H1 (cell line): ENCODE data around the gene PTPN18. TPM values are rescaled to one million over a fixed set of nuclear protein-coding genes. Genes with fewer than 3 reads are reported as not detected.
"Not testable (repeated sequence)": the region's sequence is repeated elsewhere in the genome, so short reads cannot be mapped to it uniquely, and the experiment has no call there.

Source experiments
- CTCF ChIA-PET: fragments of 300-600 bp; sonication (Branson Sonifier 250); formaldehyde crosslinking; loops from one replicate; lab custom pipeline; 2021; ENCODE audit not compliant: partially characterized antibody; lab: Charles Lee
- POLR2A ChIA-PET: fragments of 300-600 bp; sonication (Branson Sonifier 250); formaldehyde crosslinking; loops from one replicate; lab custom pipeline; 2021; ENCODE audit warnings: inconsistent platforms; ENCODE audit not compliant: partially characterized antibody; lab: Charles Lee
- DNase-seq, 2 experiments: peaks; one replicate each; pipeline versions ENCODE4 v3.0.0 to v3.0.0-alpha.2; 2010 to 2022; ENCODE audit warnings: low spot score in 2 of 2, low read depth in 1 of 2, mixed read lengths in 1 of 2
- FAIRE-seq: peaks from 2 replicates; lab custom pipeline; 2011; peaks lifted over from hg19 to GRCh38; lab: Jason Lieb, UNC
- H2AFZ ChIP-seq: 2 replicates; pipeline ENCODE4 v1.8.1; 2012; ENCODE audit warnings: low read length, inconsistent platforms
- H2AK5ac ChIP-seq: 2 replicates; pipeline ENCODE4 v1.6.1; 2013; ENCODE audit warnings: low read depth, low read length
- H2BK120ac ChIP-seq: replicated peaks from 2 replicates; pipeline ENCODE3; 2013; ENCODE audit warnings: low read depth, low read length, inconsistent platforms
- H2BK12ac ChIP-seq: 2 replicates; pipeline ENCODE4 v1.6.1; 2013; ENCODE audit warnings: low read depth, low read length
- H2BK15ac ChIP-seq: 2 replicates; pipeline ENCODE4 v1.6.1; 2013; ENCODE audit warnings: low read length
- H2BK20ac ChIP-seq: 2 replicates; pipeline ENCODE4 v1.6.1; 2013; ENCODE audit warnings: low read length
- H2BK5ac ChIP-seq: 2 replicates; pipeline ENCODE4 v1.6.1; 2013; ENCODE audit warnings: low read depth, low read length
- H3K14ac ChIP-seq: 2 replicates; pipeline ENCODE4 v1.6.1; 2013; ENCODE audit warnings: inconsistent platforms; ENCODE audit not compliant: insufficient read length
- H3K18ac ChIP-seq: 2 replicates; pipeline ENCODE4 v1.6.1; 2013; ENCODE audit warnings: low read length; ENCODE audit errors: extremely low read depth
- H3K23ac ChIP-seq: 2 replicates; pipeline ENCODE4 v1.6.1; 2013; ENCODE audit warnings: inconsistent platforms; ENCODE audit not compliant: insufficient read length
- H3K23me2 ChIP-seq: 2 replicates; pipeline ENCODE4 v1.6.1; 2013; ENCODE audit warnings: low read depth, low read length
- H3K27ac ChIP-seq: 2 replicates; pipeline ENCODE4 v1.6.1; 2011; ENCODE audit warnings: low read depth, low read length, inconsistent platforms
- H3K27me3 ChIP-seq, 4 experiments: replicated peaks in 1 of 4; 1 replicate in 1 of 4; 2 replicates in 3 of 4; pipeline versions ENCODE4 v1.6.1 to v1.8.1; 2011 to 2013; ENCODE audit warnings: low read length in 3 of 4, mild to moderate bottlenecking in 3 of 4, inconsistent platforms in 2 of 4, mixed read lengths in 2 of 4, moderate library complexity in 1 of 4; ENCODE audit not compliant: control insufficient read depth in 3 of 4, insufficient read depth in 3 of 4; ENCODE audit errors: extremely low read depth in 1 of 4
- H3K36me3 ChIP-seq, 4 experiments: 2 replicates each; pipeline versions ENCODE4 v1.6.1 to v1.8.1; 2011 to 2013; ENCODE audit warnings: mild to moderate bottlenecking in 4 of 4, low read length in 3 of 4, moderate library complexity in 2 of 4, control low read depth in 1 of 4, inconsistent platforms in 1 of 4; ENCODE audit not compliant: insufficient read depth in 4 of 4, control insufficient read depth in 2 of 4
- H3K4ac ChIP-seq: replicated peaks from 2 replicates; pipeline ENCODE3; 2013; ENCODE audit warnings: low read length, low read depth, mixed read lengths, inconsistent platforms; ENCODE audit not compliant: insufficient read length
- H3K4me1 ChIP-seq, 4 experiments: replicated peaks in 1 of 4; 1 replicate in 1 of 4; 2 replicates in 3 of 4; pipeline versions ENCODE4 v1.6.1 to v1.8.1; 2011 to 2013; ENCODE audit warnings: low read length in 3 of 4, inconsistent platforms in 2 of 4, mixed read lengths in 1 of 4; ENCODE audit not compliant: insufficient read depth in 4 of 4, control insufficient read depth in 3 of 4
- H3K4me2 ChIP-seq, 2 experiments: 2 replicates each; pipeline versions ENCODE4 v1.6.1 to v1.8.1; 2011 to 2013; ENCODE audit warnings: low read depth in 2 of 2, low read length in 2 of 2, control low read depth in 1 of 2, inconsistent platforms in 1 of 2, mild to moderate bottlenecking in 1 of 2; ENCODE audit not compliant: insufficient read depth in 1 of 2
- H3K4me3 ChIP-seq, 4 experiments: fragments of 200-600, 300-600 bp in 1 of 4; sonication (generic), shearing (Covaris generic), sonication (Bioruptor Twin) in 1 of 4; 2 replicates each; pipeline versions ENCODE4 v1.5.1 to v1.8.1; 2011 to 2016; ENCODE audit warnings: low read length in 4 of 4, low read depth in 3 of 4, control low read depth in 2 of 4, inconsistent platforms in 2 of 4, mild to moderate bottlenecking in 2 of 4, mixed read lengths in 1 of 4, moderate library complexity in 1 of 4; ENCODE audit not compliant: insufficient read depth in 2 of 4; ENCODE audit errors: extremely low read depth in 1 of 4
- H3K56ac ChIP-seq: replicated peaks from 2 replicates; pipeline ENCODE3; 2013; ENCODE audit warnings: low read depth, mild to moderate bottlenecking, mixed read lengths, low read length, inconsistent platforms; ENCODE audit not compliant: insufficient read length
- H3K79me1 ChIP-seq: 2 replicates; pipeline ENCODE4 v1.6.1; 2013; ENCODE audit warnings: low read depth, low read length, control low read depth
- H3K79me2 ChIP-seq, 2 experiments: 2 replicates each; pipeline versions ENCODE4 v1.6.1 to v1.8.1; 2012 to 2013; ENCODE audit warnings: low read length in 2 of 2, mild to moderate bottlenecking in 2 of 2, inconsistent platforms in 1 of 2; ENCODE audit not compliant: insufficient read depth in 2 of 2, control insufficient read depth in 1 of 2
- H3K9ac ChIP-seq, 4 experiments: replicated peaks in 1 of 4; 1 replicate in 1 of 4; 2 replicates in 3 of 4; pipeline versions ENCODE4 v1.6.1 to v1.8.1; 2011 to 2013; ENCODE audit warnings: low read depth in 3 of 4, low read length in 3 of 4, control low read depth in 2 of 4, mild to moderate bottlenecking in 2 of 4, moderate library complexity in 2 of 4, inconsistent platforms in 1 of 4; ENCODE audit errors: extremely low read depth in 1 of 4
- H3K9me3 ChIP-seq, 2 experiments: 2 replicates each; pipeline versions ENCODE4 v1.6.1 to v1.8.1; 2012 to 2013; ENCODE audit warnings: mild to moderate bottlenecking in 2 of 2, moderate library complexity in 2 of 2, control low read depth in 1 of 2, inconsistent platforms in 1 of 2, low read depth in 1 of 2, low read length in 1 of 2, mixed read lengths in 1 of 2; ENCODE audit not compliant: insufficient read depth in 2 of 2
- H4K20me1 ChIP-seq, 2 experiments: replicated peaks in 1 of 2; 2 replicates each; pipeline versions ENCODE3 to v1.8.1; 2011 to 2013; ENCODE audit warnings: inconsistent platforms in 2 of 2, low read length in 2 of 2, mild to moderate bottlenecking in 1 of 2; ENCODE audit not compliant: insufficient read depth in 2 of 2, control insufficient read depth in 1 of 2
- H4K5ac ChIP-seq: 2 replicates; pipeline ENCODE4 v1.6.1; 2013; ENCODE audit warnings: low read length, low read depth, mixed read lengths, inconsistent platforms; ENCODE audit not compliant: insufficient read length
- H4K8ac ChIP-seq: 2 replicates; pipeline ENCODE4 v1.8.0; 2013; ENCODE audit warnings: mild to moderate bottlenecking, moderate library complexity, low read length, inconsistent platforms; ENCODE audit not compliant: insufficient read depth; ENCODE audit errors: extremely low read depth
- H4K91ac ChIP-seq: replicated peaks from 2 replicates; pipeline ENCODE3; 2013; ENCODE audit warnings: low read length, mixed read lengths, inconsistent platforms; ENCODE audit not compliant: insufficient read length
- whole genome bisulfite sequencing, 2 experiments: shearing (Covaris generic) in 1 of 2; methylation state at CpG; one replicate each; pipeline versions ENCODE4 v1.1.6 to v1.1.7; 2013 to 2015; ENCODE audit warnings: low lambda C conversion rate in 2 of 2, mixed read lengths in 2 of 2, inconsistent platforms in 1 of 2, low coverage in 1 of 2, missing lambda C conversion rate in 1 of 2; ENCODE audit not compliant: insufficient replicate concordance in 2 of 2, insufficient coverage in 1 of 2, insufficient read length in 1 of 2; ENCODE audit errors: extremely low coverage in 1 of 2, missing lambda C conversion rate in 1 of 2; 5-methylcytosine and 5-hydroxymethylcytosine counted together
- polyA plus RNA-seq, 7 experiments: library from polyadenylated mRNA; depleted of rRNA in 3 of 7; stranded (reverse) in 5 of 7; unstranded in 2 of 7; fragments of >200 nt in 5 of 7; fragments of 200-250 nt in 2 of 7; gene quantifications; 1 replicate in 5 of 7; 2 replicates in 1 of 7; 4 replicates in 1 of 7; pipeline versions ENCODE4 v1.2.1 to v1.2.3, GENCODE V29; 2011 to 2013; ENCODE audit warnings: missing spikeins in 2 of 7, mixed read lengths in 2 of 7
- total RNA-seq: library from RNA; stranded (reverse); fragmentation: NEBNext Ultra II Directional; extraction: Animal tissue kit (Norgen Biotek cat#: 25700); gene quantifications from 2 replicates; pipeline ENCODE4 v1.2.1, GENCODE V29; 2021

The PTPN18 gene
- total and polyA plus RNA-seq, 2 of the 8 experiments (the other 6 are each of a cell fraction or from before 2014, with no cell fraction given): 13.2 to 14.7 TPM

DNA sequence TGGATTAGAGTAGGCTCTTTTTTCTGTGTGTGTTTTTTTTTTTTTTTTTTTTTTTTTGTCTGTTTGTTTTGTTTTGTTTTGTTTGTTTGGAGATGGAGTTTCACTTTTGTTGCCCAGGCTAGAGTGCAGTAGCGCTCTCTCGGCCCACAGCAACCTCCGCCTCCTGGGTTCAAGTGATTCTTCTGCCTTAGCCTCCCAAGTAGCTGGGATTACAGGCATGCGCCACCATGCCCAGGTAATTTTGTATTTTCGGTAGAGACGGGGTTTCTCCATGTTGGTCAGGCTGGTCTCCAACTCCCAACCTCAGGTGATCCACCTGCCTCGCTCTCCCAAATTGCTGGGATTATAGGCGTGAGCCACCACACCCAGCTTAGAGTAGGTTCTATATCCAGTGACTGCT lies 22.6 kb upstream of the PTPN18 start:
- H4K20me1 ChIP-seq, H3K9ac ChIP-seq, H3K4me3 ChIP-seq, H3K56ac ChIP-seq, H3K23me2 ChIP-seq, H2AK5ac ChIP-seq, FAIRE-seq, H2BK120ac ChIP-seq, H2BK15ac ChIP-seq, H3K14ac ChIP-seq, H3K18ac ChIP-seq, H3K36me3 ChIP-seq, H4K8ac ChIP-seq, H3K27ac ChIP-seq, H2BK12ac ChIP-seq, H4K91ac ChIP-seq, H4K5ac ChIP-seq, H3K9me3 ChIP-seq, H3K4ac ChIP-seq, H2BK20ac ChIP-seq, H2AFZ ChIP-seq, H3K23ac ChIP-seq, DNase-seq, H3K4me2 ChIP-seq, H2BK5ac ChIP-seq, H3K79me1 ChIP-seq, H3K79me2 ChIP-seq, H3K27me3 ChIP-seq, H3K4me1 ChIP-seq: not testable (repeated sequence)
- POLR2A ChIA-PET: interaction anchor here (0.6 to 3.1 kb wide), 5 partner anchors 9 to 153 kb away, joined by 3 to 16 read pairs (median 7); partner anchors contain the start of genes IMP4, MZT2B and SMPD4
- 93% methylated on average over 8 of the region's 8 CpGs; no CpG with 5 or more reads in 1 of the 2 experiments for WGBS, 2 experiments
- CTCF ChIA-PET: interaction anchor here (0.6 to 7.3 kb wide), 16 partner anchors 8 to 341 kb away, joined by 3 to 65 read pairs (median 5); partner anchors contain the start of genes IMP4, MZT2B, PTPN18 and SMPD4
